Measurements from ENCODE around the gene ING5.

GRCh38 chr2:241657786-241658254, 44.0 kb upstream of the ING5 start:
- TF ChIP-seq CTCF (IDR thresholded peaks at IDR 0.05; ENCODE audit: low read depth, low read length, poor library complexity, severe bottlenecking) (no peak), EZH2phosphoT487 (IDR thresholded peaks at IDR 0.05; ENCODE audit: borderline replicate concordance, low read length) (no peak)
